Measurements from ENCODE around the gene KCNK3. TPM values are rescaled to one million over a fixed set of nuclear protein-coding genes. Genes with fewer than 3 reads are reported as not detected.

The KCNK3 gene

Small RNAs within 50 kb of the gene (small RNA-seq; reads per million reads assigned to genes)
- gene AC015977.1 (ENCODE audit: low read depth): not detected

Data from mesenchymal stem cell (in vitro differentiated cells and primary cell).